Measurements from ENCODE around the gene IKZF3.

IKZF3 gene

DNA sequence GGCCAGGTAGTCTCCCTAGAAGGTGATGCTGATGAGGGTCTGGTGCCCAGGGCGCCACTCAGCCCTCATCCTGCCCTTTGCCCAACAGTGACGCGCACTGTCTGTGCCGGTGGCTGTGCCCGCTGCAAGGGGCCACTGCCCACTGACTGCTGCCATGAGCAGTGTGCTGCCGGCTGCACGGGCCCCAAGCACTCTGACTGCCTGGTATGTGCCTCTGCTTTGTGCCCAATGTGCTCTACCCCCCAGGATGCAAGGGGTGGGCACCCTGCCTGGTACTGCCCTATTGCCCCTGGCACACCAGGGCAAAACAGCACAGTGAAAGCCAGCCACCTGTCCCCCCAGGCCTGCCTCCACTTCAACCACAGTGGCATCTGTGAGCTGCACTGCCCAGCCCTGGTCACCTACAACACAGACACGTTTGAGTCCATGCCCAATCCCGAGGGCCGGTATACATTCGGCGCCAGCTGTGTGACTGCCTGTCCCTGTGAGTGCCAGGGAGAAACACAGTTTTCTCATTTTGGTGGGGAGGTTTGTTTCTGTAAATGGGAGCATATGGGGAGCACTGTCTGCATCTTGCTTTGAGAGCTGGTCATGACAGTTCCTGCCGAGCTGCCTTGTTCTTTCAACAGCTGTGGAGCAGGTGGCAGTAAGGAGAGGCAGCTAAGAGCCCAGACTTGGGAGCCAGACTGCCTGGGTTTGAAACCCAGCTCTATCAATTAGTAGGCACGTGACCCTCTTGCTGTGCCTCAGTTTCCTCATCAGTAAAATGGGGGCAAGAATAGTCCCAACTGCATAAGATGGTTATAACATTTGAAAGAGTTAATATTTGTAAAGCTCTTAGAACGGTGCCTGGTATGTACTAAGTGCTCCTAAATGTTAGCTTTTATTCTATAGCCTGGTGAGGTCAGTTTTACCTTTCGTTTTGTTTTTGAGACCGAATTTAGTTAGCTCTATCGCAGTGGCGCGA is 153.8 kb downstream of the IKZF3 start:
- FAIRE-seq (no peak), DNase-seq (ENCODE audit: insufficient read length, low spot score) (no peak)
- no peak for TF ChIP-seq POU2F2 (IDR thresholded peaks at IDR 0.05; ENCODE audit: low read depth, low read length)
- TF ChIP-seq SPI1 (IDR thresholded peaks at IDR 0.05; ENCODE audit: low read depth, low read length), result no peak
- no peak for TF ChIP-seq PAX5 (IDR thresholded peaks at IDR 0.05; ENCODE audit: insufficient read depth, low read length, severe bottlenecking)
- no peak for TF ChIP-seq POLR2AphosphoS5 (IDR thresholded peaks at IDR 0.05; ENCODE audit: low read depth, low read length)
- TF ChIP-seq POLR2A (IDR thresholded peaks at IDR 0.05; ENCODE audit: low read depth, low read length), result no peak
- TF ChIP-seq TAF1 (IDR thresholded peaks at IDR 0.05; ENCODE audit: low read depth, low read length), result no peak

DNA sequence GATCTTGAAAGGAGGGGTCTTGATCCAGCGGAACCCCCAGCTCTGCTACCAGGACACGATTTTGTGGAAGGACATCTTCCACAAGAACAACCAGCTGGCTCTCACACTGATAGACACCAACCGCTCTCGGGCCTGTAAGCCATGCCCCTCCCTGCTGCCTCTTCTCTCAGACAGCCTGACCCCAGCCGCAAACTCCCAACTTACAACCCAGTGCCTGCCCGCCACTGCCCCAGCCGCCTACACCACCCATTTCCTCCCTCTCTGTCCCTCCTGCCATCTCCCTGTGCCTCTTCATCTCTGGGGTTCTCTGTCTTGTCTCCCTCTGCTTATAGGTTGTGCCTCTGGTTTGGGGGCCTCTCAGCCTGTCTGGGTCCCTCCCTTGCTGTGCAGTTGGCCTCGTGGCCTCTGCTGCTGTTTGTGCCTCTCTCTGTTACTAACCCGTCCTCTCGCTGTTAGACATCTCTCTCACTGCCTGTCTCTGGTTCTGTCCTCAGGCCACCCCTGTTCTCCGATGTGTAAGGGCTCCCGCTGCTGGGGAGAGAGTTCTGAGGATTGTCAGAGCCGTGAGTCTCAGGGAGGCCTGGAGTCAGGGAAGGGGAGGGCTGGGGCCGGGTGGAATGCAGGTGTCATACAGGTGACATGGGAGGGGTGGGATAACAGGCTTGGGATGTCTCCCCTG is 154.7 kb downstream of the IKZF3 start:
- DNase-seq (ENCODE audit: insufficient read length, low spot score), result no peak
- TF ChIP-seq POU2F2 (IDR thresholded peaks at IDR 0.05; ENCODE audit: low read depth, low read length) (no peak), SPI1 (IDR thresholded peaks at IDR 0.05; ENCODE audit: low read depth, low read length) (no peak), TAF1 (IDR thresholded peaks at IDR 0.05; ENCODE audit: low read depth, low read length) (no peak), PAX5 (IDR thresholded peaks at IDR 0.05; ENCODE audit: insufficient read depth, low read length, severe bottlenecking) (no peak), POLR2AphosphoS5 (IDR thresholded peaks at IDR 0.05; ENCODE audit: low read depth, low read length) (no peak), POLR2A (IDR thresholded peaks at IDR 0.05; ENCODE audit: low read depth, low read length) (no peak)
- FAIRE-seq, result no peak

Measured in GM12891 (cell line).